ENCODE data around the gene RYR3. TPM values are rescaled to one million over a fixed set of nuclear protein-coding genes. Genes with fewer than 3 reads are reported as not detected.

The RYR3 gene
- total and polyA plus RNA-seq, 2 of the 13 experiments (the other 11 are each of a cell fraction or from before 2014, with no cell fraction given): not detected

DNA sequence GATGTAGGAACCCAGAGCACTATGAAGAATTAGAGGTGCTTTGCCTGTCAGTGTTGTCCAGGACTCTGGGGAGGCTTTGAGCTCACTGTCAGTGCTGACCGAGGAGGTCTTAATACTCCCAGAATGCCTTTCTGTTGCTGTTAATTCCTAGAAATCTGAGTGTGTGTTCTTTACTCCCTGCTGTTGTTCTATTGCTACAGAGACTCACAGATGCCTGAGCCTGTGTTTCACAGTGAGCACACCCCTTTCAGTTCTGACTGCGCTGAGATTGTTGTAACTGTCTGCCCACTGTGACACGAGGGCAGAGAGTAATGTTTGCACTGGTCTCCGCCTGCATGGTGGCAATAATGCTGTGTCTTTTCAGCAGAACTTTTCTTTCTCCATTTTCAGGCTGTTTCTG, 162.9 kb downstream of the RYR3 start (continued):
- no peak for TF ChIP-seq ZNF567 (CRISPR knock-in tag; IDR thresholded peaks at IDR 0.05; ENCODE audit: borderline replicate concordance)

DNA sequence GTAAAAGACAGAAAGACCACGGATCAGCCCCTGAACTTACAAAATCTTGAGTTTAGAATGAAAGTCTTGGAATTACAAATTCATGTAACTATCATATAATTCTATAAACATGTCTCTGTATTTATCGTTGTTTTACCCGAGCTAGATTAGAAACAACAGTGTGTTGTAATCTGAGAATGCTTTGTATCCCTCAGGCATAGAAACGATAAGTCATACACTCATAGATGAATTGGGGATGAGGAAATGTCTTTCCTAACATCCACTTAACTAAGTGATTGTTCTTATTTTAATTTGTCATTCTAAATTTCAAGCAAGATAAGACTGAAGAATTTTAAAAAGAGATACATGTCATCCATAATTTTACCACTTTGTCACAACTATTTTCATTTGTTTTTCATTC, 165.3 kb downstream of the RYR3 start:
- no peaks in the 10 kb centered on the region for H3K36me3 ChIP-seq (replicated peaks in 1 of 2; ENCODE audit: control insufficient read depth in 1 of 2, insufficient read depth in 2 of 2, low read length in 2 of 2)
- H3K4me1 ChIP-seq (ENCODE audit: insufficient read depth, low read length): no peaks in the 10 kb centered on the region
- no peak overlapping the region for H3K9ac ChIP-seq (ENCODE audit: insufficient read depth, low read depth, low read length)
- H3K27ac ChIP-seq (ENCODE audit: extremely low read length, insufficient read depth, low read length): no peak overlapping the region
- DNase-seq (ENCODE audit: low spot score) (no peak), ATAC-seq (no peak), FAIRE-seq (no peak)
- in situ Hi-C loops (cut with HindIII; ENCODE audit: extremely low pct_ligation_motif_present, low pct_unique_long_range_greater_than_20kb): no loop called here
- H3K27me3 ChIP-seq (ENCODE audit: control insufficient read depth in 1 of 2, insufficient read depth in 2 of 2, low read length in 2 of 2): no peaks in the 10 kb centered on the region; a peak in 1 of 5 replicates
- no peak for TF ChIP-seq ZNF557 (CRISPR knock-in tag; IDR thresholded peaks at IDR 0.05)
- TF ChIP-seq ZSCAN21 (CRISPR knock-in tag; IDR thresholded peaks at IDR 0.05; ENCODE audit: borderline replicate concordance): no peak
- TF ChIP-seq EEA1 (CRISPR knock-in tag; IDR thresholded peaks at IDR 0.05; ENCODE audit: borderline replicate concordance): no peak
- TF ChIP-seq, protein P1, sequence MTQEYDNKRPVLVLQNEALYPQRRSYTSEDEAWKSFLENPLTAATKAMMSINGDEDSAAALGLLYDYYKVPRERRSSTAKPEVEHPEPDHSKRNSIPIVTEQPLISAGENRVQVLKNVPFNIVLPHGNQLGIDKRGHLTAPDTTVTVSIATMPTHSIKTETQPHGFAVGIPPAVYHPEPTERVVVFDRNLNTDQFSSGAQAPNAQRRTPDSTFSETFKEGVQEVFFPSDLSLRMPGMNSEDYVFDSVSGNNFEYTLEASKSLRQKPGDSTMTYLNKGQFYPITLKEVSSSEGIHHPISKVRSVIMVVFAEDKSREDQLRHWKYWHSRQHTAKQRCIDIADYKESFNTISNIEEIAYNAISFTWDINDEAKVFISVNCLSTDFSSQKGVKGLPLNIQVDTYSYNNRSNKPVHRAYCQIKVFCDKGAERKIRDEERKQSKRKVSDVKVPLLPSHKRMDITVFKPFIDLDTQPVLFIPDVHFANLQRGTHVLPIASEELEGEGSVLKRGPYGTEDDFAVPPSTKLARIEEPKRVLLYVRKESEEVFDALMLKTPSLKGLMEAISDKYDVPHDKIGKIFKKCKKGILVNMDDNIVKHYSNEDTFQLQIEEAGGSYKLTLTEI (CRISPR knock-in tag; conservative IDR thresholded peaks at IDR 0.05): no peak
- TF ChIP-seq ADNP (CRISPR knock-in tag; IDR thresholded peaks at IDR 0.05): no peak
- TF ChIP-seq, protein P2, sequence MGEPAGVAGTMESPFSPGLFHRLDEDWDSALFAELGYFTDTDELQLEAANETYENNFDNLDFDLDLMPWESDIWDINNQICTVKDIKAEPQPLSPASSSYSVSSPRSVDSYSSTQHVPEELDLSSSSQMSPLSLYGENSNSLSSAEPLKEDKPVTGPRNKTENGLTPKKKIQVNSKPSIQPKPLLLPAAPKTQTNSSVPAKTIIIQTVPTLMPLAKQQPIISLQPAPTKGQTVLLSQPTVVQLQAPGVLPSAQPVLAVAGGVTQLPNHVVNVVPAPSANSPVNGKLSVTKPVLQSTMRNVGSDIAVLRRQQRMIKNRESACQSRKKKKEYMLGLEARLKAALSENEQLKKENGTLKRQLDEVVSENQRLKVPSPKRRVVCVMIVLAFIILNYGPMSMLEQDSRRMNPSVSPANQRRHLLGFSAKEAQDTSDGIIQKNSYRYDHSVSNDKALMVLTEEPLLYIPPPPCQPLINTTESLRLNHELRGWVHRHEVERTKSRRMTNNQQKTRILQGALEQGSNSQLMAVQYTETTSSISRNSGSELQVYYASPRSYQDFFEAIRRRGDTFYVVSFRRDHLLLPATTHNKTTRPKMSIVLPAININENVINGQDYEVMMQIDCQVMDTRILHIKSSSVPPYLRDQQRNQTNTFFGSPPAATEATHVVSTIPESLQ (CRISPR knock-in tag; conservative IDR thresholded peaks at IDR 0.05): no peak
- TF ChIP-seq ZNF777 (CRISPR knock-in tag; IDR thresholded peaks at IDR 0.05): no peak
- no peak for TF ChIP-seq ZNF350 (CRISPR knock-in tag; IDR thresholded peaks at IDR 0.05; ENCODE audit: borderline replicate concordance, low read depth)
- no peak for TF ChIP-seq ZNF317 (CRISPR knock-in tag; IDR thresholded peaks at IDR 0.05)
- TF ChIP-seq SP4 (CRISPR knock-in tag; IDR thresholded peaks at IDR 0.05): no peak
- TF ChIP-seq ZEB1 (IDR thresholded peaks at IDR 0.05; ENCODE audit: insufficient replicate concordance, low read depth): no peak
- TF ChIP-seq NKX3-1 (CRISPR knock-in tag; IDR thresholded peaks at IDR 0.05): no peak
- no peak for TF ChIP-seq ZNF550 (CRISPR knock-in tag; IDR thresholded peaks at IDR 0.05; ENCODE audit: borderline replicate concordance)
- TF ChIP-seq SAP130 (CRISPR knock-in tag; IDR thresholded peaks at IDR 0.05; ENCODE audit: low read depth): no peak
- TF ChIP-seq ZNF263 (CRISPR knock-in tag; IDR thresholded peaks at IDR 0.05): no peak
- no peak overlapping the region for H3K4me3 ChIP-seq (replicated peaks in 1 of 3; ENCODE audit: insufficient read depth in 1 of 3, low read depth in 2 of 3, low read length in 3 of 3)
- 3% methylated on average over 4 of the region's 4 CpGs for WGBS (ENCODE audit: low lambda C conversion rate)
- no peaks in the 10 kb centered on the region for H3K79me2 ChIP-seq (ENCODE audit: insufficient read depth, low read length)
- BruUV-seq (replicated peaks): no TSS peak
- no peaks in the 10 kb centered on the region for H3K9me3 ChIP-seq (ENCODE audit: low read length)
- H3K4me2 ChIP-seq (ENCODE audit: low read depth, low read length): no peak overlapping the region
- no peaks in the 10 kb centered on the region for H4K20me1 ChIP-seq (ENCODE audit: insufficient read depth, low read length)
- ChIA-PET POLR2A (no interaction called here), CTCF (ENCODE audit: low intra/inter-chr PET ratio, low total read pairs) (no interaction called here)
- intact Hi-C loops (cut with micrococcal nuclease; ENCODE audit: unreplicated experiment): no loop called here
- no peak overlapping the region for H2AFZ ChIP-seq (ENCODE audit: low read length)

Measured in HepG2 (cell line).